Activated gamma-delta T cell treated with Interleukin-2 at 50 U/mL for 16 hours (primary cell): ENCODE results near the gene TMPRSS2.

Experiments used
- DNase-seq: peaks from one replicate; pipeline ENCODE4 v3.0.0-alpha.2; 2020

Gene TMPRSS2

DNA sequence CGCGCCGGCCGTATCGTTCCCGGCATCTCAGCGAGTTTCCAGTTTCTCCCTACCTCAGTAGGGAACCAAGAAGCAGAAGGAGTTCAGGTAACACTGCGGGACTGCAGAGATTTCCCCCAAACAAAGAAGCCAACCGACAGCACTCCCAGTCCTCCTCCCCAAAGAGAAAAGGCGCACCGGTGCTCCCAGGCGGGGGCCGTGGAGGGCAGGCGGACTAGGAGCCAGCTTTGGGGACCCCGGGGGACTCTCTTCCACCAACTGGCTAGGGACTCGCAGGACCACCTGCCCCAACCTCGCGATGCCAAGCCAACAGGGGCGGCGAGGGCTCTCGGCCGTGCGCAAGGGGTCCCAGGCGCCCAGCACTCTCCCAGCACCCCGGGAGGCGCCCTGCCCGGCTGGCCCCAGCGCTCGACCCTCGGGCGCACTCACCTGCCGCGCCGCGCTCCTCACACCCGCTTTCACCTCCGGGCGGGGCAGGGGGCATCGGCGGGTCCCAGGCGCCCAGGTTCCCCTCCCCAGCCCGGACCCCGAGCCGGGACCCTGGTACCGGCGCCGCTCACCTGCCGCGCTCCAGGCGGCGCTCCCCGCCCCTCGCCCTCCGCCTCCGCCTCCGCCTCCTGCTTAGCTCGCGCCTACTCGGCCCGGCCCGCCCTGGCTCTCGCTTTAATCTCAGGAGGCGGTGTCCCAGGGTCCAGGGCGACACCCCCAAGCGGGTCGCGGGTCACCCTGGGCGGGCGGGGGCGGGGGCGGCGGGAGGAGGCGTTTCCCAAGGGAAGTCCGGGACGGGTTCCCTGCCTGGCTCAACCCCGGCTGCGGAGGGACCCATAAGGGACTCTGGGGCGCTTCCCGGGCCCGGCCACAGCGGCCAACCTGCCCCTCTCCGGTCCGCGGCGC lies at the start of gene TMPRSS2:
TSS of gene TMPRSS2 (minus strand) at position 638 of the 894 bp plus-strand sequence. CDS start 10,025 bp downstream, outside the sequence.
- no peak for DNase-seq

DNA sequence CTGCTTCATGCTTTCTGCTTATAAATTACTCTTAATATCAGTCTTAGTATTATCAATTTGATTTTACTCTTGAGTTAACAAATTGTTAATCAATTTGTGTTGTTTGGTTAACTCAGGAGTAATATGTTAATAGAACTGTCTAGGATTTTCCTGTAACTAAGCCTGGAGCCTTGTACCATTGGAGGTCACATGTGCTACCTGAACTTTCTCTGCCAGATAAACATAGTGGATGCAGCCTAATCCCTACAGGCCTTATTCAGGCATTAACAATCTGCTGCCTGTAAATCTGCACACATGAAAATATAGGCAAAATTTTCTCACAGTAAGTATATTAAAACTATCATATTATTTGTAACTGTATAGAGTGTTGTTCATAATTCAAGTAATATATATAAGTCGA lies 47.1 kb upstream of the TMPRSS2 start:
- DNase-seq = no peak

DNA sequence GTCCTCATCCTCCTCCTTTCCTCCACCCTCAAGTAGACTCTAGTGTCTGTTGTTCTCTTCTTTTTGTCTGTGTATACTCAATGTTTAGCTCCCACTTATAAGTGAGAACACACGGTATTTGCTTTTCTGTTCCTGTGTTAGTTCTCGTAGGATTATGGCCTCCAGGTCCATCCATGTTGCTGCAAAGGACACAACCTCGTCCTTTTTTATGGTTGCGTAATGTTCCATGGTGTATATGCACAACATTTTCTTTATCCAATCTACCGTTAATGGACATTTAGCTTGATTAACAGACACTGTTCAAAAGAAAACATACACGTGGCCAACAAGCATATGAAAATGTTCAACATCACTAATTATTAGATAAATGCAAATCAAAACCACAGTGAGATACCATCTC lies 44.3 kb upstream of the TMPRSS2 start:
- DNase-seq = no peak

DNA sequence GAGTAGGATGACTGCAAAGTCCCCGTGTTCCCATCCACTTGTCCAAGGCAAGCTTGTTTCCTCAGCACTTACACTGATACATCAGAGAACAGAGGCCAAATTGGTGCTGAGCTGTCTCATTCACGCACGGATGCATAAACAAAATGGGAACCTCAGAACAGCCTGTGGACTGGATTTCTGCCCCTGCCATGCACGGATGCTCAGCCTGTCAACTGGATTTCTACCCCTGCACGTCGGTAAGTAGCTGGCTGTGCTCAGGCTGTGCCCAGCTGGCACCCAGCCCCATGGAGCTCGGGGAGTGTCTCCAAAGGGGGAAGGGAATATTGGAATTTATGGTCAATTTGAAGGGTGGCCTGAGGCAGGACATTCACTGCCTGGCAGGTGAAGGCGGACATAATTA lies 40.8 kb upstream of the TMPRSS2 start:
- no peak for DNase-seq

DNA sequence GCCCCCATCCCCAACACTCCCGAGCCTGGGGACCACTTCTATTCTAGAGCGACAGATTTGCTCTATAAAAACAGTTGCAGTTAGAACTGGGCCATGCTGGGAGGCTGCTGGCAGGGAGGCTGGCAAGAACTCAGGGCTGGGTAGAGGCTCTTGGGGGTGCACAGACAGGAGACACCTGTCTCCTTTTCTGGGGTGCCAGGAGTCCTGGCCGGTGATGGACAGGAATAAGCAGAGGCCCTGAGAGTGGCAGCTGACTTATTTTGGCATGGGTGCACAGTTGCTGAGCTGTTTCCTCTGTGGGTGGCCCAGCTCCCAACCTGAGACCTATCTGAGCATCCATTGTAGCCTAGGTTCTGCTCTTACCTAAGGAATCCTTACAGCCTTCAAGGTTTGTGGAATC lies 39.2 kb upstream of the TMPRSS2 start:
- no peak for DNase-seq

DNA sequence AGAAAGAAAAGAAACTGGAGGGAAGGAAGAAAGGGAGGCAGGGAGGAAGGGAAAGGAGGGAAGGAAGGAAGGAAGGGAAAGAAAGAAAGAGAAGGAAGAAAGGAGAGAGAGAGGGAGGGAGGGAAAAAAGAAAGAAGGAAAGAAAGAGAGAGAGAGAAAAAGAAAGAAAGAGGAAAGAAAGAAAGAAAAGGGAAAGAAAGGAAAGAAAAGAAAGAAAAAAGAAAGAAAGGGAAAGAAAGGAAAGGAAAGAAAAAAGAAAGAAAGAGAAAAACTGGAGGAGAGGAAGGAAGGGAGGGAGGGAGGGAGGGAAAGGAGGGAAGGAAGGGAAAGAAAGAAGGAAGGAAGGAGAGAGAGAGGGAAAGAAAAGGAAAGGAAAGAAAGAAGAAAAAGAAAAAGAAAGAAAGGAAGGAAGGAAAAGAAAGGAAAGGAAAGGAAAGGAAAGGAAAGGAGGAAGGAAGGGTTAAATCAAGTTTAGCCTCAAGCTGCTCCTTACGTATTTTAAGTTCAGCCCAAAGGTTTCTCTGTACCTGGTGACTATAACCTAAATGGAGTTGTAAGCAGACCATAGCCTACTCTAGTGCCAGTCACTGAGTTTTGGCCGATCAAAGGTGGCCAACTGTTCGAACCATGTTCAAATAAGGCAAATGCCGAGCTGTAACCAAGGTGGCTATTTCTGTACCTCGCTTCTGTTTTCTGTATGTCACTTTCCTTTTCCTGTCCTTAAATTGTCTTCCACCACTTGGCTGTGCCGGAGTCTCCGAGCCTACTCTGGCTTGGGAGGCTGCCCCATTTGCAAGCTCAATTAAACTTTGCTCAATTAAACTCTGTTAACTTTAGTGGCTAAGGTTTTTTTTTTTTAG lies 37.8 kb upstream of the TMPRSS2 start:
- no peak for DNase-seq

DNA sequence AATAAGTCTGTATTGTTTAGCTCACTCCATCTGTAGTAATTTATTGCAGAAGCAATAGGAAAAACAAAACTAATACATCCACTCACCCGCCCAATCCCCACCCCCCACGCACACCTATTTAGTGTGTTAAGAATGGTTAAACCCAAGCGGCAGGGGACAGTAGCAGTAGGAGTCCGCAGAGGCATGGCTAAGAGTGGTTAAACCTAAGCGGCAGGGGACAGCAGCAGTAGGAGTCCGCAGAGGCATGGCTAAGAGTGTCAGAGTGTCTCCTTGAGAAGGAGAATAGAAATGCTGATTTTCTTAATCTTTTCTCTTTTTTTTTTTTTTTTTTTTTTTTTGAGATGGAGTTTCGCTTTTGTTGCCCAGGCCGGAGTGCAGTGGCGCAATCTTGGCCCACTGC lies 34.8 kb upstream of the TMPRSS2 start:
- no peak for DNase-seq

DNA sequence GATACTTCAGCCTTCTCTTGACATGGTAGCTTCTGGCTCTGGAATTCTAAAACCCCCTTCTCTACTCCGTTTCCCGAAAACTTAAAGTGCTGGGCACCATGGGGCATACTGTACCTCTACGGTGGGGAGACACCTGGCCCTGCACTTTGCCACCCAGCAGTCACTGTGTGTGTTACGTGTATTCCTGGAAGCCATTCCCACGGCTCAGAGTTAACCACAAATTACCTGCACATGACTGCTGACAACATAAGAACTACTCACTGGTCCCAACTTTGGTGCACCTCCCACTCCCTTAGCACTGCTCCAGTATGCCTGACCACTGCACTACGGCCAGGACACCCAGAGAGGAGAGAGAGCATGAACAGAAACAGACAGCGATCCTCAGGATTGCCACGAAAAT lies 29.4 kb upstream of the TMPRSS2 start:
- no peak for DNase-seq

DNA sequence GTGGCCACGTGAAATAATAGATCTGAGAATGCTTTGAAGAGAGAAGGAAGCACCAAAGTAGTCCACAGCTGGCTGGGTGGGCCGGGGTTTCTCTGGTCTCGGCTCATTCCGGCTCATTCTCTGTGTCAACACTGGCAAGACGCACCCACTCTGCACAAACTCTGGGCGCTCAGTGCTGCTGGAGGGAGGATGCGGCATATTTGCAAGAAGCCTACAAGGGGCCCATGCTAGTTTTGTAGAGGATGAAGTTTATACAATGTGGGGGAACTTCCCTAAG lies 28.8 kb upstream of the TMPRSS2 start:
- no peak for DNase-seq

DNA sequence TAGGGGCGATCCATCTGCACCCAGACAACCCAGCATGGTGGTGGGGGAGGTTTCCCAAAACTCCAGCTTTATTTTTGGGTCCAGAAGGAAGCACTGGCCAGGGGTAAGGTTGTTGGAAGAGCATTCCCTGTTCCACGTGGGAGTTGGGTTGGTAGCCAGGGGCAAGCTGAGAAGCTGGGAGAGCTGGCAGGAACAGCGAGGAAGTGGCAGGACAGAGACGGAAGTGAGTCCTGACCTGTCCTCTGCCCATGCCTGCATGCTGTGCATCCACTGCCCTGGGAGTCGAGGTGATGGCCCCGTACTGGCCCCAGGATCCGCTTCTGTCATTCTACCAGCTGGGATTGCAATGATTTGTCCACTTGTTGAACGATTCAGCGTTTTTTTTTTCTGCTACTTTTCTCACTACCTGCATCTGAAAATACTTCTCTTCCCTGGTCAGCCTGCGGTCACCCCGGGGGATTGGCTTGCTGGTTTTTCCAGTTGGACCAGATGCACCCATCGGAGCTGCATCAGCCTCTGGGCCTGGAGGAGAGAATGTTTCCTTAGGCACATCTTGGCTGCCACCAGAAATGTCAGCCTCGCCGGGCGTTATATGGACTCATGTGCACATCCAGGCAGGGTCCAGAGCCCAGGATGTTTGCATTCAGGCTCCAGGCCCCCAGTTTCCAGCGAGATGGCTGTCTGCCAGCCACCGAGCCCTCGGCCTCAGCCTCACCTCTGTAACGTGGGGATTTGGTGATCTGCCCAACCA lies 28.3 kb upstream of the TMPRSS2 start:
- no peak for DNase-seq

DNA sequence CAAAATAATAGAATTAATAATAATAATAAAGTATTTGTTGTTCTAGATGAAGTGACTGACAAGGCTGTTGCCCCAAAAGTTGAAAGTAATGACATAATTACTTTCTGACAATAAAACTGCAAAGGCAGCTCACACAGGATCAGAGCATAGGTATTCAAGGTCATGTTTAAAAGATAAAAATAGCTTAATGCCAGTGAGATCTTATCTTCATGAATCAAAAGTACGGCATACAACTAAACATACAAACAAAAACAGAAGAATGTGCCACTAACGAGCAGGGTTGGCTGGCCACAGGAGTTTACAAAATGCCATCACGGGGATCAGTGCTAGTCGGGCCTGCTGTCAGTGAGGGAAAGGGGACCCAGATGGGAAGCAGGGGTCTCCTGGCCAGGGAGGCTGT lies 22.4 kb upstream of the TMPRSS2 start:
- no peak for DNase-seq

DNA sequence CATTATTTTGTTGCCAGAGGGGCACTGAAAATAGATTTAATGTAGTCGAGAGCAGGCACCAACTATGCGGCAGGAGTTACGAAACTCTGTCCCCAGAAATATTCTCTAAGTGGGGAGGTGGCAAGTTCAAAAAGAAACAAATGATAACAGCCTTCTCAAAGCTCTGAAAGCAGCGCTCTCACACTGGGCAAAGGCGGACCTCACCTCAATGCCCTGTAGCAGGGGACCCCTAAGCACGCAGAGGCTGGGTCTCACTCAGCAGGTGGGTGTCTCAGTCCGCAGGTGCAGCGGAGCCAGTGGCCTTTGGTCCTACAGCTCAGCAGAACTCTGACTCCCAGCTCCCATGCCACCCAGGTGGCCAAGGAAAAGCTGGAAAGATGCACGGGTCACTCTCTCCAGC lies 21.8 kb upstream of the TMPRSS2 start:
- no peak for DNase-seq

DNA sequence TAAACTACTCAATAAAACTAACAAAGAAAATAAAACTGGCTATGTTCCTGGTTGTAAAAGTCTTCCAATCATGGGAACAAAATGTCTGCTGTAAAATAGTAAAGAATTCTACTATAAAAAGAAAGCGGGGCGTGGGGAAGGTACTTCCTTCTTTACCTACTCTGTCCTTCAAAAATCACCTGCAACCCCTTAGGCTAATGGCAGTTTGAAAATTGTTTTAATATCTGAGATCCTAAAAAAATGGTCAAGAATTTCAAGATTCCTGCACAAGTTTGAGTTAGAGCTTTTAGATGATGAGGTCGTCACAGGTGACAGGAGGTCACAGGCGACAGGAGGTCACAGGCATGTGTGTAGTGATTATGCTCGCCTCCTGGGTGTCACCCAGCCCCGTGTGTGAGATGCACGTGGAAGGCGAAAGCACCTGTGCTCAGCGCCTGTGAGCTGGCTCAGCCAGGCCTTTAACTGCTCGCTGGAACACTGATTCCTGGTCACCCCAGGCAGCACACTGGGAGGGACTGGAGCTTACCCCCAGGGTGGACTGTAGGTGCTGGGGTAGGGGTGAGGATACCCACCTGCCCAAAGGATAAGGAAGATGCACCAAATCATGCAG lies 18.6 kb upstream of the TMPRSS2 start:
- no peak for DNase-seq

DNA sequence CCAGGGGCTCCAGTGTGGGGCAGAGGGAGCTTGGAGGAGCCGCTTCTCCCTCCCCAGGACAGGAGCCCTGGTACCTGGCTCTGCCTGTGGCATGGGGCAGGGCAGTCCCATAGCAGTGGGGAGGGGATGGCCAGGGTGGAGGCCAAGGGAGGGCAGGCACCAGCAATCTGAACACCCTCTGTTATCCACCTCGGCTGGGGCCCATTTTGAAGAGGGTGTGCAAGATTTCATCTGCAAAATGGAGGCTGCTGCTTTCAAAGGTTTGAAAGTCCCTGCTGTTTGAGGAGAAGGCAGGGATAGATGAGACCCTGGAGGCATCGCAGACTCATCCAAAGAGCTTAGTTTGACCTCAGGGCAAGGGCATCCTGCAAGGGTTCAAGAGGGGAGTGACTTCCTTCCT lies 15.2 kb upstream of the TMPRSS2 start:
- no peak for DNase-seq

DNA sequence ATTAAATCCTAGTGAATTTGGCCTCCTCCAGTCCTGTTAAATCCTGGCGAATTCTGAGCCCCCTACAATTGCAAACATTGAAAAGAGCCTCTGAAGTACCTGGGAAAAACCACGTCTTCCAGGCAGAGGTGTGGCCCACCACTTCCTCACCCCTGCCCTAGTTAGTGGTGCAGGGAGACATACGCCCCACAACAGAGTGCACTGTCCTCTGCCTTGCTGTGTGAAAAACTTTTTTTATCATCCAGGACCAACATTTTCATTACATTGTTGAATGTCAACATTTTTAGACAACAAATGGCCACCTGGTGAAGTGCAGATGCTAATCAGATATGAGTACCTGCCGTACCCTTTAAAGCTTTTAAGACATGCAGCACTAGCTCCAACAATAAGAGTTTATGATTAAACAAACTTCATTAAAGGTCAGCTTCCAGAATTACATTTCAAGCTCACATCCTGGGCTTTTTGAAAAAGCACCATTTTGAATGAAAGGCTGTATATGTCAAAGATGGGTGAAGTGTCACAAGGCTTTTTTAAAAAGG lies 13.6 kb upstream of the TMPRSS2 start:
- DNase-seq = no peak

DNA sequence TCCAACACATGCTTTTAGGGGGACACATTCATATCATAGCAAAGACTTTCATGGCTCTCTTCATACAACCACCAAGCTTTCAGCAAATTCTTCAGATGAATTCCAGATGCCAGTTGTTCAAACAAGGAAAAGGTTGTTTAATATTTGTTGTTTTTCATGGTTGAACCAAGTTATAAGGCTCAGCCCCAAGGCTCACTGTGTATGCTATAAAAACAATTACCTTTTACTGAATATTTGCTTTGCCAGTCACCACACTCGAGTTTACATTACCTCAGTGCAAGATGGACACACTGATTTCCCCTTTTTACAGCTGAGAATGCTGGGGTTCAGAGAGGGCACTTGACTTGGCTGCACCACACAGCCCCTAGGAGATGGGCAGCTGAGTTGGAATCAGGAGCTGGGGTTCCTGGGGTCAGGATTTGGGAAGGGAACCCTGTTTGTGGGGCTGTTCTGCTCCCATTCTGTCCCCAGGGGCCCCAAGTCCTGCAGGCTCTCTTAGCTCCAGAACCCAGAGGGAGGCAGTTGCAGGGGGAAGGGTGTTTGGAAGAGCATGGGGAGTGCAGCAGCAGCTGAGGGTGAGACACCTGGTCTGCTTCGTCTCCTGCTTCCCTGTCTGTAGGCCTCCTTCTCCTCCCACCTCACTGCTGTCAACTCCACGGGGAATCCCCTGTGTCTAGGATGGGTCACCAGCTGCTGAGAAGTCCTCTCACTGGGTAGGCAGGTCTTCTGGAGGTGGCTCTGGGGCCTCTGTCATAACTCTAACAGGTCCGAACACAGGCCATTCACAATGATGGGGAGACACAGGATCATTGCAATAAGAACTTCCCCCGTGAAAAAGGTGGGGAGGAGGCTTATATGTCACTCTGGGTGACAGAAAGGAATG lies 12.8 kb upstream of the TMPRSS2 start:
- DNase-seq = no peak

DNA sequence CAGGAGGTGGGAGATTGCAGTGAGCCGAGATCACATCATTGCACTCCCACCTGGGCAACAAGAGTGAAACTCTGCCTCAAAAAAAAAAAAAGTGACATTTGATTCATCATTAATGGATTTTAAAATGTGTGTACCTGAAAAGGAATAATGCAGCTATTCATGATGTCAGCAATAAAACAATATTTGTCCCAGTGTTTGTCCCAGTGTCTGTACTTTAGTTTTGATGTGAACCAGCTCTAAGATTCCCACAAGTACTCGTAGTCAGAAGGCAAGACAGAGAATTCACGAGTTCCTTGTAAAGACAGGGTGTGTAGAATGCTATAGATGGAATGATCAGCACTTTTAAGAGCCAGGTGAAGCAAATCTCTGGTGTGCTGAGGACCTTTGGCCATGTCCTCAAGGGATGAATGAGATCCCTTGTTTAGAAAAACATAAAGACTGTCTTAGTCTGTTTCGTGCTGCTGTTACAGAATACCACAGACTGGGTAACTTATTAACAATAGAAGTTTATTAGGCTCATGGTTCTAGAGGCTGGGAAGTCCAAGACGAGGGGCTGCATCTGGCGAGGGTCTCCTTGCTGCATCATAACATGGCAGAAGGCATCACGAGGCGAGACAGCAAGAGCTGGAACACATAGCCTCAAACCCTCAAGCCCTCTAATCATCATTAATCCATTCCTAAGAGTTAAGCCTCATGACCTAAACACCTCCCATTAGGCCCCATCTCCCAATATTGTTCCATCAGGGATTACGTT lies 12.0 kb upstream of the TMPRSS2 start:
- no peak for DNase-seq

DNA sequence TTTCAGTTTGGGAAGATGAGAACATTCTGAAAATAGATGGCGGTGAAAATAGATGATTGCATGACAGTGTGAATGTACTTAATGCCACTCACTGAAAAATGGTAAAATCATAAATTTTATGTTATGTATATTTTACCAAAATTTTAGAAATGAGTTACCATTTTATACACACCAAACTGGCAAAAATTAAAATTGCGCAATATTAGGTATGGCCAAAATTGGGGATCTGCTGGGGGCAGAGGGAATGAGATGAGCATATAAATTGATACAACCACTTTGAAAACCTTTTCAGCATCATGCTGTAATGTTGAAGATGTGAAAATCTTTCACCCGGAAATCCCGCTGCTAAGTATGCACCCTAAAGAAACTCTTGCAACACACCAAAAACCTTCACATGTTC lies 10.8 kb upstream of the TMPRSS2 start:
- no peak for DNase-seq

DNA sequence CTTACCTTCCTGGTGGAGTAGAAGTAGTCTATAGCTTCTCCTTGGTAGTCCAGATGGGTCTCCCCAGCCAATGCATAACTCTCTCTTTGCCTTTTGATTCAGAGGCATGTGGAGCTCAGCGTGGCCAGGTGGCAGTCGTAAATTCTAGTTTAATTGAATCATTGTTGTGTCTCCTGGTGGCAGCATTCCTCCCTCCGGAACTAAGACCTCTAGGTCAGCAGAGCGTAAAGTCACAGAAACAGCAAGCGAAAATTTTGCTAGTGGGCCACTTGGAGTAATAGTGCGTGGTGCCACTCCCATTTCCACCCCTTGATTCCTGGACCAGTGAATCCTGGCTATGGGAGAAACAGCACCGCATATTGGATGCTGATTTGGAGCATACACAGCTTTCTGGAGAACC lies 3.9 kb upstream of the TMPRSS2 start:
- no peak for DNase-seq

DNA sequence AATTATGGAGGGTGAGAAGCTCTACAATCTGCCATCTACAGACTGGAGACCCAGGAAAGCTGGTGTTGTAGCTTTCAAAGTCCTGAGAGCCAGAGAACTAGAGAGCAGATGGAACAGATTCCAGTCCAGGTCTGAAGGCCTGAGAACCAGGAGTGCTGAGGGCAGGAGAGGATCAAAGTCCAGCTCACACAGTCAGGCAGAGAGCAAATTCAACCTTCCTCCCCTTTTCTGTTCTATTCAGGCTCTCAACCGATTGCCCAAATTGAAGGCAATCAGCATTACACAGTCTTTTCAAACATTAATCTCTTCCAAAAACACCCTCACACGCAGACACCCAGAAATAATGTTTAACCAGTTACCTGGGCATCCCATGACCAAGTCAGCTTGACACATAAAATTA lies 2.5 kb upstream of the TMPRSS2 start:
- no peak for DNase-seq

DNA sequence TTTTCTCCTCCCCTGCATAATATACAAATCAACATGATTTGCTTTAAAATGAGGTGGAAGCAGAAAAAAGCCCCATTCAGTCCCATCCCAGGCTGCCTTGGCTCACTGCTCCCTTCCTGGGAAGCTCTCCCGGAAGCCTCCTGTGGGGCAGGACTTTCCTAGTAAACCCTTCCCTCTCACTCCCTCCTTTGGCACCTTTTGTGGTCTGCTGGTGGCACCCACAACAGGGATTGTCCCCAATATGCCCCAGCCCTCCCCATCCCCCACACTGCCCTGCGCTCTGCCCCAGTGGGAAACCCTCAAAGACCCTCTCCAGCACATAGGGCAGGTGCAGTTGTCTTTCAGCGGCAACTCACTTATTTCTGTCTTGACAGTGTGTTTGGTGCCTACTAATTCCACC lies 1.8 kb upstream of the TMPRSS2 start:
- no peak for DNase-seq
